ENCODE measurements around the gene MYH9.

DNA sequence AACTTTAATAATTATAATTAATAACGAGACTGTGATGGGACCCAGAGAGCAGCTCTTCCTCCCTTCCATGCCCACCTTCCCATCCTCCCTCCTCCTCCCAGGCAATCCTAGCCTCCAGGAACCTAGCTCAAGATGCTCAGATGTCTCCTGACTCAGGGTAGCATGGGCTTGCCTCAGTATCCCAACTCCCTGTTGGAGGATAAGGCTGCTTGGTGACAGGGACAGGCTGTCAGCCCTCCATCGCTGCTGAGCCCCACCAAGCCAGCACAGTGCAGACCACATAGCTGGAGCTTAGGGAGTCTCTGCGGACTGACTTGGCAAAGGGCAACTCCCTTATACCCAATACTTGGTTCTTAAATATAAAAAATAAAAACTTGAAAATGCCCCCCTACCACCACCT lies 11.5 kb downstream of the MYH9 start:
- TF ChIP-seq, protein P1, sequence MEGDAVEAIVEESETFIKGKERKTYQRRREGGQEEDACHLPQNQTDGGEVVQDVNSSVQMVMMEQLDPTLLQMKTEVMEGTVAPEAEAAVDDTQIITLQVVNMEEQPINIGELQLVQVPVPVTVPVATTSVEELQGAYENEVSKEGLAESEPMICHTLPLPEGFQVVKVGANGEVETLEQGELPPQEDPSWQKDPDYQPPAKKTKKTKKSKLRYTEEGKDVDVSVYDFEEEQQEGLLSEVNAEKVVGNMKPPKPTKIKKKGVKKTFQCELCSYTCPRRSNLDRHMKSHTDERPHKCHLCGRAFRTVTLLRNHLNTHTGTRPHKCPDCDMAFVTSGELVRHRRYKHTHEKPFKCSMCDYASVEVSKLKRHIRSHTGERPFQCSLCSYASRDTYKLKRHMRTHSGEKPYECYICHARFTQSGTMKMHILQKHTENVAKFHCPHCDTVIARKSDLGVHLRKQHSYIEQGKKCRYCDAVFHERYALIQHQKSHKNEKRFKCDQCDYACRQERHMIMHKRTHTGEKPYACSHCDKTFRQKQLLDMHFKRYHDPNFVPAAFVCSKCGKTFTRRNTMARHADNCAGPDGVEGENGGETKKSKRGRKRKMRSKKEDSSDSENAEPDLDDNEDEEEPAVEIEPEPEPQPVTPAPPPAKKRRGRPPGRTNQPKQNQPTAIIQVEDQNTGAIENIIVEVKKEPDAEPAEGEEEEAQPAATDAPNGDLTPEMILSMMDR (tag by site-specific recombination; IDR thresholded peaks at IDR 0.05): no peak
- TF ChIP-seq, protein P2, sequence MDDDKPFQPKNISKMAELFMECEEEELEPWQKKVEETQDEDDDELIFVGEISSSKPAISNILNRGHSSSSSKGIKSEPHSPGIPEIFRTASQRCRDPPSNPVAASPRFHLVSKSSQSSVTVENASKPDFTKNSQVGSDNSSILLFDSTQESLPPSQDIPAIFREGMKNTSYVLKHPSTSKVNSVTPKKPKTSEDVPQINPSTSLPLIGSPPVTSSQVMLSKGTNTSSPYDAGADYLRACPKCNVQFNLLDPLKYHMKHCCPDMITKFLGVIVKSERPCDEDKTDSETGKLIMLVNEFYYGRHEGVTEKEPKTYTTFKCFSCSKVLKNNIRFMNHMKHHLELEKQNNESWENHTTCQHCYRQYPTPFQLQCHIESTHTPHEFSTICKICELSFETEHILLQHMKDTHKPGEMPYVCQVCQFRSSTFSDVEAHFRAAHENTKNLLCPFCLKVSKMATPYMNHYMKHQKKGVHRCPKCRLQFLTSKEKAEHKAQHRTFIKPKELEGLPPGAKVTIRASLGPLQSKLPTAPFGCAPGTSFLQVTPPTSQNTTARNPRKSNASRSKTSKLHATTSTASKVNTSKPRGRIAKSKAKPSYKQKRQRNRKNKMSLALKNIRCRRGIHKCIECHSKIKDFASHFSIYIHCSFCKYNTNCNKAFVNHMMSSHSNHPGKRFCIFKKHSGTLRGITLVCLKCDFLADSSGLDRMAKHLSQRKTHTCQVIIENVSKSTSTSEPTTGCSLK (tag by site-specific recombination; IDR thresholded peaks at IDR 0.05): no peak
- TF ChIP-seq, protein P3, sequence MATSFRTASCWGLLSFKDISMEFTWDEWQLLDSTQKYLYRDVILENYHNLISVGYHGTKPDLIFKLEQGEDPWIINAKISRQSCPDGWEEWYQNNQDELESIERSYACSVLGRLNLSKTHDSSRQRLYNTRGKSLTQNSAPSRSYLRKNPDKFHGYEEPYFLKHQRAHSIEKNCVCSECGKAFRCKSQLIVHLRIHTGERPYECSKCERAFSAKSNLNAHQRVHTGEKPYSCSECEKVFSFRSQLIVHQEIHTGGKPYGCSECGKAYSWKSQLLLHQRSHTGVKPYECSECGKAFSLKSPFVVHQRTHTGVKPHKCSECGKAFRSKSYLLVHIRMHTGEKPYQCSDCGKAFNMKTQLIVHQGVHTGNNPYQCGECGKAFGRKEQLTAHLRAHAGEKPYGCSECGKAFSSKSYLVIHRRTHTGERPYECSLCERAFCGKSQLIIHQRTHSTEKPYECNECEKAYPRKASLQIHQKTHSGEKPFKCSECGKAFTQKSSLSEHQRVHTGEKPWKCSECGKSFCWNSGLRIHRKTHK (tag by site-specific recombination; IDR thresholded peaks at IDR 0.05): no peak
- TF ChIP-seq ZNF785 (tag by site-specific recombination; IDR thresholded peaks at IDR 0.05) (no peak), HOXA7 (CRISPR knock-in tag; IDR thresholded peaks at IDR 0.05; ENCODE audit: borderline replicate concordance) (no peak), ZNF214 (tag by site-specific recombination; IDR thresholded peaks at IDR 0.05; ENCODE audit: borderline replicate concordance) (no peak)

Measured in HEK293 (cell line).